Stimulated activated CD8-positive, alpha-beta memory T cell treated with anti-CD3 and anti-CD28 coated beads, Interleukin-4, amount 100 ng/mL, for 4 hours (primary cell): ENCODE data around the gene UQCRC1.

Experiments
- DNase-seq, 2 donors: peaks; one replicate each; pipeline ENCODE4 v3.0.0-alpha.2; 2020; ENCODE audit warnings: low read depth in 2 of 2, low spot score in 1 of 2

The UQCRC1 gene

GRCh38 chr3:48609088-48610005, at the start of gene UQCRC1:
Gene UQCRC1, minus strand, starts transcription at chr3:48609646. Its CDS starts 26 bp downstream, at chr3:48609620.
- peak; percentile 78 for DNase-seq

- no peak for DNase-seq
Observed at GRCh38 chr3:48656841-48657281, 47.4 kb upstream of the UQCRC1 start.

GRCh38 chr3:48656061-48656840, 46.8 kb upstream of the UQCRC1 start:
- peak; percentile 68 to 78 for DNase-seq

- peak in 1 of 2 donors; percentile 47 for DNase-seq
Observed at GRCh38 chr3:48655606-48656005, 46.2 kb upstream of the UQCRC1 start.

- no peak for DNase-seq
Observed at GRCh38 chr3:48655063-48655462, 45.6 kb upstream of the UQCRC1 start.

- DNase-seq: no peak
Observed at GRCh38 chr3:48652923-48653715, 43.7 kb upstream of the UQCRC1 start.

- DNase-seq: no peak
Observed at GRCh38 chr3:48651771-48652170, 42.3 kb upstream of the UQCRC1 start.

GRCh38 chr3:48650723-48651122, 41.3 kb upstream of the UQCRC1 start:
- DNase-seq: no peak

GRCh38 chr3:48648188-48648850, 38.9 kb upstream of the UQCRC1 start:
- no peak for DNase-seq

- no peak for DNase-seq
Observed at GRCh38 chr3:48647714-48648113, 38.3 kb upstream of the UQCRC1 start.

- DNase-seq: no peak
Observed at GRCh38 chr3:48644898-48645760, 35.7 kb upstream of the UQCRC1 start.

GRCh38 chr3:48642605-48643004, 33.2 kb upstream of the UQCRC1 start:
- no peak for DNase-seq

- no peak for DNase-seq
Observed at GRCh38 chr3:48641396-48641795, 31.9 kb upstream of the UQCRC1 start.

GRCh38 chr3:48639944-48640606, 30.6 kb upstream of the UQCRC1 start:
- DNase-seq: no peak

- no peak for DNase-seq
Observed at GRCh38 chr3:48637305-48637704, 27.9 kb upstream of the UQCRC1 start.

- no peak for DNase-seq
Observed at GRCh38 chr3:48636149-48636655, 26.8 kb upstream of the UQCRC1 start.

- peak; percentile 77 to 84 for DNase-seq
Observed at GRCh38 chr3:48635222-48636021, 26.0 kb upstream of the UQCRC1 start, which contains the start of gene SLC26A6. Gene SLC26A6, minus strand, starts transcription at chr3:48635461. Its CDS starts 68 bp downstream, at chr3:48635393.

- DNase-seq: peak; percentile 36 to 42
Observed at GRCh38 chr3:48634661-48635221, 25.3 kb upstream of the UQCRC1 start.
